GM19099 (cell line): ENCODE results near the gene UGT1A4.

ENCODE experiments used
- POLR2A ChIP-seq: IDR thresholded peaks from 3 replicates; pipeline ENCODE4 v1.6.1; 2011; ENCODE audit warnings: low read depth; ENCODE audit not compliant: insufficient read length; ENCODE audit errors: extremely low read depth

Gene UGT1A4

GRCh38 chr2:233691443-233692433 is 26.8 kb upstream of the UGT1A4 start:
- no peak for TF ChIP-seq POLR2A

GRCh38 chr2:233692648-233693047 is 25.9 kb upstream of the UGT1A4 start, which contains the start of gene UGT1A6:
TSS of gene UGT1A6 (plus strand) at chr2:233692890. CDS start at chr2:233693005, 115 bp downstream.
- no peak for TF ChIP-seq POLR2A

GRCh38 chr2:233693963-233694362 is 24.6 kb upstream of the UGT1A4 start:
- TF ChIP-seq POLR2A, result no peak

- no peak for TF ChIP-seq POLR2A
Observed at GRCh38 chr2:233698740-233699139, 19.8 kb upstream of the UGT1A4 start.

- no peak for TF ChIP-seq POLR2A
Observed at GRCh38 chr2:233699424-233700027, 19.0 kb upstream of the UGT1A4 start.

DNA sequence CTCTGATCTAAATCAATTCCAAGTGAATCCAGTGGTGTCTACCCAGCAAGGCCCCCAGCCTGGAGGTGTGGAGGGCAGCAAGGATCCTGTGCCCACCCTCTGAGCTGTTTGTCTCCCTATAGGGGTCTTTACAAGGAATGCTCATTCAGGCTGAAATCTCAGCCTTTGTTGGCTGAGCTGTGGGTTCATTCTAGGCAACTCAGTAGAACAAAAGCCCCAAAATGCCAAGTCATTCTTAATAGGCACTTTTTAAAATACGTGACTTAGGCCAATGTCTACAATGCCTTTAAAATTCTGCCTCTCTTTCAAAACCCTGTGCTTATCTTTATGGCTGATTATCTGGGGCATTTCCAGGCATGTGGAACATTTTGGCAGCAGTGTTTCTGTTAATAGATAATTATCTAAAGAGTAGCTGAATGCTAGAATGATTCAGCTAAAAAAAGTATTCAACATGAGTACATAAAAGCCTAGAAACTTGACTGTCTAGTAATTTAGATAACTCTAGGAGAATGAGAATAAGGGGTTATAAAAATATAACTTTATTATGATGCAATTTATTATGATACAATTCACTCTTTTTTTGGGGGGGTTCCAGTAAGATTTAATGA is 18.4 kb upstream of the UGT1A4 start:
- no peak for TF ChIP-seq POLR2A

- TF ChIP-seq POLR2A, result no peak
Observed at GRCh38 chr2:233702238-233702637, 16.3 kb upstream of the UGT1A4 start.

- TF ChIP-seq POLR2A, result no peak
Observed at GRCh38 chr2:233705911-233706506, 12.5 kb upstream of the UGT1A4 start.

GRCh38 chr2:233706720-233707119 is 11.8 kb upstream of the UGT1A4 start:
- no peak for TF ChIP-seq POLR2A

GRCh38 chr2:233707940-233708644 is 10.4 kb upstream of the UGT1A4 start:
- TF ChIP-seq POLR2A, result no peak

DNA sequence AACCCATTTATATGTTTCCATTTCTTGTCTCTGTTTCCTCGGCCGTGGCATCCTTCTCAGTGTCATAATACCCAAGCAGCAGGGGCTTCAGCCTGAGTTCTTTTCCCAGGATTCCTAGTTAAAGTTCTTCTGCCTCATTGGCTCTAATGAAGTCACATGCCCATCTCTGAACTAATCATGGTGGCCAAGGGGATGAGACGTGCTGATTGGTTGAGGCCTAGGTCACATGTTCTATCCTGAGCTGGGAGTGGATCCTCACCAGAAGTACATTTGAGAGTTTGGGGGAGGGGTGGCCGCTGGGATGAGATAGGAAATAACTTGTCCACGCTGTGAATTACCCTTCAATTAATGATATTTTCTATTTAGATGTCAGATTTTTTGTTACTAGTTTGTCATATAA is 9.6 kb upstream of the UGT1A4 start:
- no peak for TF ChIP-seq POLR2A

DNA sequence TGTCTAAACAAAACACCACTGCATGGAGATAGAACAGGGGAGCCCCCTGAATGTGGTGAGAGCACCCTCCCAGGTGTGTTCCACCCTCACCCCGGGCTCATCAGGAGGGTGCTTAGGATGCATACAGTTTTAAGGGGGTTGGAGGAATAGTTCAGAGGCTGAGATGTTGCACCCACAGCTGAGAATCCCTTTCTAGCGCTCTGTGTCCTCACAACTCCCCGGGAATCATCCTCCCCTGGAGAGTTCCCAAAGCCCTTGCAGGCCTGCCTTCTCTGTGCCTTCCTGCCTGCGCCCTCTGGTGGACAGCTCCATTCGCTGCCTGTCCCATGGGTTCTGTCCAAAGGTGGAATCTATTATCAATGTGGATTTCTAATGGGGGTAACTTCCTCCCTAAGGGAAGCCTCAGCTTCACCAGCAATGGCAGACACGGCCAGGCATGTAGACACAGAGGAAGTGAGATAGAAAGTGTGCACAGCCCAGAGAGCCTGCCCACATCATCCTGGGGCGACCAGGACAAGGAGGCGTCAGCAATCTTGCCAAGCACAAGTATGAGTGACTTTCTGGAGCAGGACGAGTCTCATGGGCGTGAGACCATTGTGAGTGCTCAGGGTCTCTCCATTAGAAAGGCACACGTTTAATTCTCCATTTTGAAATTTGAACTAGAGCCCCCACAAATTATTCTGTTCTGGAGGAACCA is 7.1 kb upstream of the UGT1A4 start:
- no peak for TF ChIP-seq POLR2A

- TF ChIP-seq POLR2A, result no peak
Observed at GRCh38 chr2:233712611-233713261, 5.8 kb upstream of the UGT1A4 start, which contains the start of gene UGT1A5. TSS of gene UGT1A5 (plus strand) at chr2:233712907. CDS start at chr2:233712992, 85 bp downstream.

- no peak for TF ChIP-seq POLR2A
Observed at GRCh38 chr2:233713262-233713615, 5.3 kb upstream of the UGT1A4 start.

DNA sequence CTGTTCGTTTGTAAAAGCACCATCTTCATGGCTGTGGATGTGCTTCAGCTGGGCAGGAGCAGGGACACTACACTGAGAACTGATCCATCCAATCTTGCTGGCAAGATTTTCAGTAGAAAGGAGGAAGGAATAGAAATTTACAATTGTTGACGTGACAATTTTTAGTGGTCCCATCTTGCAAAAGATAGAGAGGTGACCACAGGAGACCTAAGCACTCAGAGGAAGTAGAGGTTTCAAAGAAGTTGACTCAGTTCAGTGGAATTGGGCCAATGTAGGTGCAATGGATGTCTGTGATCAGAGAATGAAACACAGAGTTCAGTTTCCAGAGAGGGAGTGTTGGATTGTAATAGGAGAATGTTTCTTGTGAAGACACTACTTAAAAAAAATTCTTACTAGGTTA is 4.4 kb upstream of the UGT1A4 start:
- TF ChIP-seq POLR2A, result no peak
